ENCODE results near the gene LMCD1. TPM values are rescaled to one million over a fixed set of nuclear protein-coding genes. Genes with fewer than 3 reads are reported as not detected.

The LMCD1 gene
- total and polyA plus RNA-seq, 3 experiments from 2014 or later, result 0.83 to 2.6 (median 2.0) TPM

GRCh38 chr3:8460050-8460708, 41.4 kb upstream of the LMCD1 start:
- CTCF ChIA-PET, result no interaction called here
- no peaks in the 10 kb centered on the region for H3K27me3 ChIP-seq (ENCODE audit: insufficient read depth, low read length, poor library complexity, severe bottlenecking)
- H3K4me1 Mint-ChIP-seq, result no peaks in the 10 kb centered on the region
- peaks cover 0 to 3% (median 0%) of the 10 kb centered on the region in 5 donors for H3K9me3 Mint-ChIP-seq
- no peak overlapping the region for H3K4me3 ChIP-seq (ENCODE audit: low read length)
- POLR2A ChIA-PET, result no interaction called here
- peaks cover 4 to 7% of the 10 kb centered on the region in 2 donors for H3K27me3 Mint-ChIP-seq
- H3K4me3 Mint-ChIP-seq, result no peak overlapping the region
- H3K27ac Mint-ChIP-seq, result no peak overlapping the region
- H3K9me3 ChIP-seq (ENCODE audit: low read length), result no peaks in the 10 kb centered on the region
- no peak for DNase-seq
- H3K27ac ChIP-seq (ENCODE audit: low read depth, low read length), result no peak overlapping the region
- H3K4me1 ChIP-seq (ENCODE audit: insufficient read depth, low read length), result no peaks in the 10 kb centered on the region
- no peaks in the 10 kb centered on the region for H3K36me3 ChIP-seq (ENCODE audit: insufficient read depth, low read length)
- no peaks in the 10 kb centered on the region for H3K36me3 Mint-ChIP-seq

DNA sequence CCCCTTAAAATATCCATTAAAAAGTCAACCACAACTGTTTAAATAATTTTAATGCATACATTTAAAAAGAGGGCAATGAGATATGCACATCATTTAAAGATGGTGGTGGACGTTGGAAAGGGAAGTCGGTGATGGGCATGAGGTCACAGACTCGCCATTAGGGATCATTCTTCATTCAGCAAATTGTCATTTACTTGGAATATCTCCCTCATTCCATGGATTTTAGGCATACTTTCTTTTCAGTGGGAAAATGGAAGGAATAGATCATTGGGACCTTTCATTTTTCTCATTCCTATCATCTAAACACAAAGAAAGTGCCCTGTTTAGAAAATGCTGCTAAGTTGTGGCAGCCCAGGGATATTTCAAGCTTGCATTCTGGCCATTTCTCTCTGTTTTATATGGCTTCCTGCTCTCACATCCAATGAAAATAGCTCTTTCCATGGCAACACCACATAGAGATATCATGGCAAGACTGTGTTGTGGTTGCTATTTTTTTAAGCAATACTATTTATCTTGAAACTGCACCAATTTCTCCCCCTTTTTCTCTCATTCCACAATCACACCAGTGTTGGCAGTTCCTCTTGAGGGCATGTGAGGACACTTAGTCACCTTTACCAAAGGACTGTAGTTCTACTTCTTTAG, 40.7 kb upstream of the LMCD1 start:
- ChIA-PET CTCF (no interaction called here), POLR2A (no interaction called here)
- H3K9me3 ChIP-seq (ENCODE audit: low read length), result no peaks in the 10 kb centered on the region
- H3K4me3 ChIP-seq (ENCODE audit: low read length), result no peak overlapping the region
- H3K27me3 ChIP-seq (ENCODE audit: insufficient read depth, low read length, poor library complexity, severe bottlenecking), result no peaks in the 10 kb centered on the region
- Mint-ChIP-seq H3K4me1 (no peaks in the 10 kb centered on the region), H3K4me3 (no peak overlapping the region), H3K27ac (no peak overlapping the region), H3K36me3 (no peaks in the 10 kb centered on the region), H3K27me3 (peaks cover 4 to 5% of the 10 kb centered on the region in 2 donors), H3K9me3 (peaks cover 0 to 3% (median 0%) of the 10 kb centered on the region in 5 donors)
- no peak overlapping the region for H3K27ac ChIP-seq (ENCODE audit: low read depth, low read length)
- DNase-seq, result no peak
- no peaks in the 10 kb centered on the region for H3K36me3 ChIP-seq (ENCODE audit: insufficient read depth, low read length)
- no peaks in the 10 kb centered on the region for H3K4me1 ChIP-seq (ENCODE audit: insufficient read depth, low read length)

- Histone ChIP-seq H3K27ac (ENCODE audit: low read depth, low read length) (no peak overlapping the region), H3K9me3 (ENCODE audit: low read length) (no peaks in the 10 kb centered on the region), H3K27me3 (ENCODE audit: insufficient read depth, low read length, poor library complexity, severe bottlenecking) (no peaks in the 10 kb centered on the region), H3K36me3 (ENCODE audit: insufficient read depth, low read length) (no peaks in the 10 kb centered on the region), H3K4me1 (ENCODE audit: insufficient read depth, low read length) (no peaks in the 10 kb centered on the region), H3K4me3 (ENCODE audit: low read length) (no peak overlapping the region)
- Mint-ChIP-seq H3K4me1 (no peaks in the 10 kb centered on the region), H3K36me3 (no peaks in the 10 kb centered on the region), H3K27me3 (peaks cover 9 to 13% of the 10 kb centered on the region in 2 donors), H3K4me3 (no peak overlapping the region), H3K9me3 (peaks cover 0 to 3% (median 0%) of the 10 kb centered on the region in 5 donors), H3K27ac (no peak overlapping the region)
- ChIA-PET CTCF (no interaction called here), POLR2A (no interaction called here)
- DNase-seq, result no peak
These were observed 37.0 kb upstream of the LMCD1 start for GRCh38 chr3:8464668-8465067.

- no peak for DNase-seq
- no peak overlapping the region for H3K4me3 Mint-ChIP-seq
- H3K9me3 Mint-ChIP-seq, result peaks cover 0 to 3% (median 0%) of the 10 kb centered on the region in 5 donors
- H3K36me3 Mint-ChIP-seq, result no peaks in the 10 kb centered on the region
- H3K4me1 Mint-ChIP-seq, result no peaks in the 10 kb centered on the region
- Histone ChIP-seq H3K9me3 (ENCODE audit: low read length) (no peaks in the 10 kb centered on the region), H3K27ac (ENCODE audit: low read depth, low read length) (no peak overlapping the region), H3K4me3 (ENCODE audit: low read length) (no peak overlapping the region), H3K36me3 (ENCODE audit: insufficient read depth, low read length) (no peaks in the 10 kb centered on the region), H3K4me1 (ENCODE audit: insufficient read depth, low read length) (no peaks in the 10 kb centered on the region), H3K27me3 (ENCODE audit: insufficient read depth, low read length, poor library complexity, severe bottlenecking) (no peaks in the 10 kb centered on the region)
- no peak overlapping the region for H3K27ac Mint-ChIP-seq
- CTCF ChIA-PET, result no interaction called here
- POLR2A ChIA-PET, result no interaction called here
- H3K27me3 Mint-ChIP-seq, result peaks cover 14% of the 10 kb centered on the region in 2 donors
These were observed 35.1 kb upstream of the LMCD1 start for GRCh38 chr3:8466526-8466925.

DNA sequence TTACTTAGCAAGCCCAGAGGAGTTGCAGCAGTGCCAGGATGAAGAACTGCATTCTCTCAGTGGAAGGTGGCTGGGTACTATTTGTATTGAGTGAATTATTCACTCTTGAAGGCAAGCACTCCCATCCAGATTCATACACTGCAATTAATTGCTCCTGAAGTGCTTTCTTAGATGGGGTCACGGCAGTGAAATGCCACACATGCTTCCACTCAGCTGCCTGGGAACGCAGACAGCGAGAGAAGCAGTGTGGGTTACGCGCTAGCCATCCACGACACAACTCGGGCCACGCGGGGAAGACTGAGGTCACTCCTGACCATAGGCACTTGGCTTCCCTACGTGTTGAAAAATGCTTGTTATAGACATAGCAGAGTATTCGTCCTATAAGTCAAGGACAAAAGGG, 30.8 kb upstream of the LMCD1 start:
- peaks cover 10% of the 10 kb centered on the region in 2 donors for H3K27me3 Mint-ChIP-seq
- no peak overlapping the region for H3K27ac ChIP-seq (ENCODE audit: low read depth, low read length)
- H3K4me3 ChIP-seq (ENCODE audit: low read length), result no peak overlapping the region
- H3K9me3 Mint-ChIP-seq, result no peaks in the 10 kb centered on the region
- no peaks in the 10 kb centered on the region for H3K27me3 ChIP-seq (ENCODE audit: insufficient read depth, low read length, poor library complexity, severe bottlenecking)
- no peaks in the 10 kb centered on the region for H3K4me1 ChIP-seq (ENCODE audit: insufficient read depth, low read length)
- no peaks in the 10 kb centered on the region for H3K4me1 Mint-ChIP-seq
- no peaks in the 10 kb centered on the region for H3K36me3 ChIP-seq (ENCODE audit: insufficient read depth, low read length)
- H3K36me3 Mint-ChIP-seq, result no peaks in the 10 kb centered on the region
- POLR2A ChIA-PET, result no interaction called here
- H3K9me3 ChIP-seq (ENCODE audit: low read length), result no peaks in the 10 kb centered on the region
- no peak overlapping the region for H3K4me3 Mint-ChIP-seq
- CTCF ChIA-PET, result no interaction called here
- DNase-seq, result no peak
- no peak overlapping the region for H3K27ac Mint-ChIP-seq

DNA sequence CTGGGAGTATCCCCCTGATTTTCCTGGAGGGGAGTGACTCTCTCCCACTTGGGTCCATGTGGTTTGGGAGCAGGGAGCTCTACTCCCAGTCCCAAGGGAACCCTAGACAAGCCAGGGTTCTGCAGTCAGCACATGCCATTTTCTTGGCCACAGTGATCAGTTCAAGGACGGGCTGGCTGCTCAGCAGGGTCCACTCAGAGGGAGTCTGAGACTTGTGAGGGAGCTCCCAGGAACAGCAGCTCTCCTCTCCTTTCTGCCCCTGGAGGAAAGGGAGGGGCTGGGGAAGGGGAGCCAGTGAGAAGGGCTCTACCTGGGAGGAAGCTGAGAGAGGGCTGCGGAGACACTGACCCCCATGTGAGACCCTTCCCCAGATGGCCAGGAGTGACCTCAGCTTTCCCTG, 29.1 kb upstream of the LMCD1 start:
- Histone ChIP-seq H3K27me3 (ENCODE audit: insufficient read depth, low read length, poor library complexity, severe bottlenecking) (no peaks in the 10 kb centered on the region), H3K36me3 (ENCODE audit: insufficient read depth, low read length) (no peaks in the 10 kb centered on the region), H3K9me3 (ENCODE audit: low read length) (no peaks in the 10 kb centered on the region), H3K4me1 (ENCODE audit: insufficient read depth, low read length) (no peaks in the 10 kb centered on the region), H3K4me3 (ENCODE audit: low read length) (no peak overlapping the region), H3K27ac (ENCODE audit: low read depth, low read length) (no peak overlapping the region)
- H3K36me3 Mint-ChIP-seq, result no peaks in the 10 kb centered on the region
- peaks cover 3 to 7% of the 10 kb centered on the region in 2 donors for H3K27me3 Mint-ChIP-seq
- no peak overlapping the region for H3K4me3 Mint-ChIP-seq
- H3K27ac Mint-ChIP-seq, result no peak overlapping the region
- no peaks in the 10 kb centered on the region for H3K4me1 Mint-ChIP-seq
- ChIA-PET CTCF (no interaction called here), POLR2A (no interaction called here)
- no peak for DNase-seq
- no peaks in the 10 kb centered on the region for H3K9me3 Mint-ChIP-seq

GRCh38 chr3:8473029-8473428, 28.6 kb upstream of the LMCD1 start:
- POLR2A ChIA-PET, result no interaction called here
- Mint-ChIP-seq H3K27me3 (peaks cover 3 to 7% of the 10 kb centered on the region in 2 donors), H3K4me3 (no peak overlapping the region), H3K4me1 (no peaks in the 10 kb centered on the region), H3K9me3 (no peaks in the 10 kb centered on the region), H3K36me3 (no peaks in the 10 kb centered on the region), H3K27ac (no peak overlapping the region)
- Histone ChIP-seq H3K4me1 (ENCODE audit: insufficient read depth, low read length) (no peaks in the 10 kb centered on the region), H3K4me3 (ENCODE audit: low read length) (no peak overlapping the region), H3K27ac (ENCODE audit: low read depth, low read length) (no peak overlapping the region), H3K27me3 (ENCODE audit: insufficient read depth, low read length, poor library complexity, severe bottlenecking) (no peaks in the 10 kb centered on the region), H3K9me3 (ENCODE audit: low read length) (no peaks in the 10 kb centered on the region), H3K36me3 (ENCODE audit: insufficient read depth, low read length) (no peaks in the 10 kb centered on the region)
- DNase-seq, result no peak
- CTCF ChIA-PET, result no interaction called here

- Histone ChIP-seq H3K36me3 (ENCODE audit: insufficient read depth, low read length) (no peaks in the 10 kb centered on the region), H3K4me3 (ENCODE audit: low read length) (no peak overlapping the region), H3K9me3 (ENCODE audit: low read length) (no peaks in the 10 kb centered on the region), H3K27ac (ENCODE audit: low read depth, low read length) (no peak overlapping the region), H3K27me3 (ENCODE audit: insufficient read depth, low read length, poor library complexity, severe bottlenecking) (no peaks in the 10 kb centered on the region), H3K4me1 (ENCODE audit: insufficient read depth, low read length) (no peaks in the 10 kb centered on the region)
- DNase-seq, result no peak
- CTCF ChIA-PET, result no interaction called here
- Mint-ChIP-seq H3K9me3 (no peaks in the 10 kb centered on the region), H3K27me3 (peaks cover 3 to 7% of the 10 kb centered on the region in 2 donors), H3K27ac (no peak overlapping the region), H3K4me1 (no peaks in the 10 kb centered on the region), H3K4me3 (no peak overlapping the region), H3K36me3 (no peaks in the 10 kb centered on the region)
- POLR2A ChIA-PET, result no interaction called here
These were observed 27.6 kb upstream of the LMCD1 start for GRCh38 chr3:8473990-8474389.

Measured in CD8-positive, alpha-beta memory T cell (primary cell).